DOHH2 (cell line): Measurements from ENCODE around the gene C12orf54.
"Not testable (repeated sequence)": the region's sequence is repeated elsewhere in the genome, so short reads cannot be mapped to it uniquely, and the experiment has no call there.

Experiments used
- H3F3A ChIP-seq: fragments of 200-600 bp; sonication (generic), shearing (Covaris generic); 2 replicates; pipeline ENCODE4 v1.6.0; 2016; ENCODE audit warnings: antibody characterized with exemption, mild to moderate bottlenecking; ENCODE audit not compliant: control insufficient read depth, insufficient read depth
- H3K27ac ChIP-seq: fragments of 200-600 bp; sonication (generic); 2 replicates; pipeline ENCODE4 v1.5.1; 2014; ENCODE audit warnings: low read depth, mild to moderate bottlenecking, low read length, moderate library complexity
- H3K27me3 ChIP-seq: fragments of 200-600 bp; sonication (generic); 2 replicates; pipeline ENCODE4 v1.6.1; 2014; ENCODE audit warnings: mild to moderate bottlenecking, low read length, mixed read lengths; ENCODE audit not compliant: control insufficient read depth
- H3K36me3 ChIP-seq: fragments of 200-600 bp; sonication (generic); 2 replicates; pipeline ENCODE4 v1.6.1; 2014; ENCODE audit warnings: mild to moderate bottlenecking, low read length, moderate library complexity, mixed read lengths; ENCODE audit not compliant: control insufficient read depth
- H3K4me1 ChIP-seq: fragments of 200-600 bp; sonication (generic); 2 replicates; pipeline ENCODE4 v1.6.1; 2014; ENCODE audit warnings: mild to moderate bottlenecking, low read length, mixed read lengths; ENCODE audit not compliant: control insufficient read depth
- H3K4me2 ChIP-seq: fragments of 200-600 bp; sonication (generic); 2 replicates; pipeline ENCODE4 v1.6.0; 2014; ENCODE audit warnings: mild to moderate bottlenecking, low read length, moderate library complexity
- H3K4me3 ChIP-seq: fragments of 200-600 bp; sonication (generic); 2 replicates; pipeline ENCODE4 v1.5.1; 2014; ENCODE audit warnings: mild to moderate bottlenecking, low read length, mixed read lengths
- H3K79me2 ChIP-seq: fragments of 200-600 bp; sonication (generic); 2 replicates; pipeline ENCODE4 v1.6.1; 2014; ENCODE audit warnings: mild to moderate bottlenecking, low read length, mixed read lengths; ENCODE audit not compliant: control insufficient read depth
- H3K9me2 ChIP-seq: fragments of 200-600 bp; sonication (generic); replicated peaks from 2 replicates; pipeline ENCODE4 v1.6.1; 2014; ENCODE audit warnings: mild to moderate bottlenecking, low read length, mixed read lengths; ENCODE audit not compliant: control insufficient read depth
- H3K9me3 ChIP-seq: fragments of 200-600 bp; sonication (generic); 2 replicates; pipeline ENCODE4 v1.6.1; 2014; ENCODE audit warnings: antibody characterized with exemption, low read length, mixed read lengths; ENCODE audit not compliant: control insufficient read depth, insufficient read depth
- H4K20me1 ChIP-seq: fragments of 200-600 bp; sonication (generic); 2 replicates; pipeline ENCODE4 v1.6.0; 2014; ENCODE audit warnings: low read depth, mild to moderate bottlenecking, antibody characterized with exemption, low read length, moderate library complexity; ENCODE audit not compliant: control insufficient read depth, insufficient read depth
- EZH2phosphoT487 ChIP-seq: fragments of 200-600 bp; sonication (generic); IDR thresholded peaks from 2 replicates; pipeline ENCODE4 v1.6.1; 2017; ENCODE audit warnings: borderline replicate concordance, mild to moderate bottlenecking, antibody characterized with exemption, low read length, moderate library complexity, mixed read lengths
- TF ChIP-seq, protein P1 (sequence below): fragments of 200-600 bp; sonication (generic); IDR thresholded peaks from one replicate; pipeline ENCODE4 v1.5.1; 2014; ENCODE audit warnings: antibody characterized with exemption, mild to moderate bottlenecking, low read depth, low read length; ENCODE audit not compliant: poor library complexity, severe bottlenecking

The C12orf54 gene

DNA sequence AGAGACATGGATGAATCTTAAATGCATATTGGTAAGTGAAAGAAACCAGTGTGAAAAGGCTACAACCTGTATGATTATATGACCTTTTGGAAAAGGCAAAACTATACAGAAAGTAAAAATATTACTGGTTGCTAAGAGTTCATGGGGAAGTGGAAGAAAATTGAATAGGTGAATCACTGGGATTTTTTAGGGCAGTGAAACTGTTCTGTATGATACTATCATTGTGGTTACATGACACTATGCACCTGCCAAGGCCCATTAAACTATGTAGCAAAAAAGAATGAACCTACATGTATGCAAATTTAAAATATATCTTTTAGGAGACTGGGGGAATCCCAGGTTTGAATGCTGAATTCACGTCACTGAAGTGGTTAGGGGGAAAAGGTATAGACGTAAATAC lies 30.6 kb downstream of the C12orf54 start:
- Histone ChIP-seq H3K9me2 (no peaks in the 10 kb centered on the region), H3K27ac (no peak overlapping the region), H3K4me3 (no peak overlapping the region), H3F3A (no peaks in the 10 kb centered on the region), H4K20me1 (no peaks in the 10 kb centered on the region), H3K36me3 (no peaks in the 10 kb centered on the region), H3K9me3 (no peaks in the 10 kb centered on the region), H3K4me2 (no peak overlapping the region), H3K79me2 (no peaks in the 10 kb centered on the region), H3K4me1 (no peaks in the 10 kb centered on the region), H3K27me3 (no peaks in the 10 kb centered on the region)
- TF ChIP-seq EZH2phosphoT487: no peak
- TF ChIP-seq, protein P1, sequence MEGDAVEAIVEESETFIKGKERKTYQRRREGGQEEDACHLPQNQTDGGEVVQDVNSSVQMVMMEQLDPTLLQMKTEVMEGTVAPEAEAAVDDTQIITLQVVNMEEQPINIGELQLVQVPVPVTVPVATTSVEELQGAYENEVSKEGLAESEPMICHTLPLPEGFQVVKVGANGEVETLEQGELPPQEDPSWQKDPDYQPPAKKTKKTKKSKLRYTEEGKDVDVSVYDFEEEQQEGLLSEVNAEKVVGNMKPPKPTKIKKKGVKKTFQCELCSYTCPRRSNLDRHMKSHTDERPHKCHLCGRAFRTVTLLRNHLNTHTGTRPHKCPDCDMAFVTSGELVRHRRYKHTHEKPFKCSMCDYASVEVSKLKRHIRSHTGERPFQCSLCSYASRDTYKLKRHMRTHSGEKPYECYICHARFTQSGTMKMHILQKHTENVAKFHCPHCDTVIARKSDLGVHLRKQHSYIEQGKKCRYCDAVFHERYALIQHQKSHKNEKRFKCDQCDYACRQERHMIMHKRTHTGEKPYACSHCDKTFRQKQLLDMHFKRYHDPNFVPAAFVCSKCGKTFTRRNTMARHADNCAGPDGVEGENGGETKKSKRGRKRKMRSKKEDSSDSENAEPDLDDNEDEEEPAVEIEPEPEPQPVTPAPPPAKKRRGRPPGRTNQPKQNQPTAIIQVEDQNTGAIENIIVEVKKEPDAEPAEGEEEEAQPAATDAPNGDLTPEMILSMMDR: no peak

DNA sequence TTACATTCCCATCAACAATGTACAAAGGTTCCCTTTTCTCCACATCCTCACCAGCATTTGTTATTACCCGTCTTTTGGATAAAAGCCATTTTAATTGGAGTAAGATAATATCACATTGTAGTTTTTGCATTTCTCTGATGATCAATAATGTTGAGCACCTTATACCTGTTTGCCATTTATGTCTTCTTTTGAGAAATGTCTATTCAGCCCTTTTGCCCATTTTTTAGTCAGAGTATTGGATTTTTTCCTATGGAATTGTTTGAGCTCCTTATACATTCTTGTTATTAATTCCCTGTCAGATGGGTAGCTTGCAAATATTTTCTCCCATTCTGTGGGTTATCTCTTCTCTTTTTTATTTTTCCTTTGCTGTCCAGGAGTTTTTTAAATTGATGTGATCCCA lies 32.4 kb downstream of the C12orf54 start:
- H3K27ac ChIP-seq: no peak overlapping the region
- no peaks in the 10 kb centered on the region for H3K27me3 ChIP-seq
- H3K36me3 ChIP-seq: no peaks in the 10 kb centered on the region
- no peaks in the 10 kb centered on the region for H3F3A ChIP-seq
- H3K9me2 ChIP-seq: no peaks in the 10 kb centered on the region
- H3K4me1 ChIP-seq: no peaks in the 10 kb centered on the region
- no peak overlapping the region for H3K4me2 ChIP-seq
- no peaks in the 10 kb centered on the region for H3K79me2 ChIP-seq
- H3K9me3 ChIP-seq: no peaks in the 10 kb centered on the region
- TF ChIP-seq EZH2phosphoT487: no peak
- TF ChIP-seq, protein P1: no peak
- no peak overlapping the region for H3K4me3 ChIP-seq
- no peaks in the 10 kb centered on the region for H4K20me1 ChIP-seq

DNA sequence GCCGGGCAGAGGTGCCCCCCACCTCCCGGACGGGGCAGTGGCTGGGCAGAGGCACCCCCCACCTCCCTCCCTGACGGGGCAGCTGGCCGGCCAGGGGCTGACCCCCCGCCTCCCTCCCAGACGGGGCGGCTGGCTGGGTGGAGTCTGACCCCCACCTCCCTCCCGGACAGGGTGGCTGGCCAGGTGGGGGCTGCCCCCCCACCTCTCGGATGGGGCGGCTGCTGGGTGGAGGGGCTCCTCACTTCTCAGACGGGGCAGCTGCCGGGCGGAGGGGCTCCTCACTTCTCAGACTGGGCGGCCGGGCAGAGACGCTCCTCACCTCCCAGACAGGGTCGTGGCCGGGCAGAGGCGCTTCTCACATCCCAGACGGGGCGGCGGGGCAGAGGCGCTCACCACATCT lies 38.1 kb downstream of the C12orf54 start:
- H3K4me3 ChIP-seq, H3K27ac ChIP-seq, H3K79me2 ChIP-seq, H3K9me2 ChIP-seq, H3K27me3 ChIP-seq, H4K20me1 ChIP-seq, H3K4me1 ChIP-seq, H3F3A ChIP-seq, H3K4me2 ChIP-seq, H3K9me3 ChIP-seq, H3K36me3 ChIP-seq: not testable (repeated sequence)

DNA sequence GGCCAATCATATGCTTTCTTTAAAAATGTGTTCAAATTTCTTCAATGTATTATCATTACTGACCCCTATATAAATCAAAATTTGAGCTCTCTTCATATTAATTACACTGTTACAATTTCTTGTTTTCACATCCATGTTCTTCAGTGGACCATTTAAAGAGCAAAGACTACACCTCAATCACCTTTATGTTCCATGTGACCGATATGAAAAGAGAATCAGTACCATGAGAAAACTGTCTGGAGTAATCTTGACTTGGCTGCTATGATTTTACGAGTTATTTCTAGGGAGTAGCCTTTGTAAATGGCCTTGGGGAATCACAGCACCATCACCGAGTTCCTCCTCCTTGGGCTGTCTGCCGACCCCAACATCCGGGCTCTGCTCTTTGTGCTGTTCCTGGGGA lies 43.0 kb downstream of the C12orf54 start, which contains the start of gene OR8S1:
Gene OR8S1, plus strand, starts transcription at position 301 of the 400 bp plus-strand sequence. Its CDS starts 0 bp downstream, at position 301.
- H3K36me3 ChIP-seq: no peaks in the 10 kb centered on the region
- H4K20me1 ChIP-seq: no peaks in the 10 kb centered on the region
- H3K9me2 ChIP-seq: no peaks in the 10 kb centered on the region
- H3K4me2 ChIP-seq: no peak within 1 kb of the TSS
- TF ChIP-seq, protein P1: no peak
- TF ChIP-seq EZH2phosphoT487: no peak
- H3K79me2 ChIP-seq: no peaks in the 10 kb centered on the region
- no peak within 1 kb of the TSS for H3K27ac ChIP-seq
- H3K4me3 ChIP-seq: no peak within 1 kb of the TSS
- no peaks in the 10 kb centered on the region for H3F3A ChIP-seq
- no peaks in the 10 kb centered on the region for H3K4me1 ChIP-seq
- H3K27me3 ChIP-seq: no peaks in the 10 kb centered on the region
- no peaks in the 10 kb centered on the region for H3K9me3 ChIP-seq
